ENCODE measurements around the gene USP13.
"Not testable (repeated sequence)": the region's sequence is repeated elsewhere in the genome, so short reads cannot be mapped to it uniquely, and the experiment has no call there.

USP13 gene

GRCh38 chr3:179738998-179739397 is 86.2 kb downstream of the USP13 start:
- no peak for DNase-seq

- no peak for DNase-seq
Observed at GRCh38 chr3:179739816-179740594, 87.2 kb downstream of the USP13 start.

DNA sequence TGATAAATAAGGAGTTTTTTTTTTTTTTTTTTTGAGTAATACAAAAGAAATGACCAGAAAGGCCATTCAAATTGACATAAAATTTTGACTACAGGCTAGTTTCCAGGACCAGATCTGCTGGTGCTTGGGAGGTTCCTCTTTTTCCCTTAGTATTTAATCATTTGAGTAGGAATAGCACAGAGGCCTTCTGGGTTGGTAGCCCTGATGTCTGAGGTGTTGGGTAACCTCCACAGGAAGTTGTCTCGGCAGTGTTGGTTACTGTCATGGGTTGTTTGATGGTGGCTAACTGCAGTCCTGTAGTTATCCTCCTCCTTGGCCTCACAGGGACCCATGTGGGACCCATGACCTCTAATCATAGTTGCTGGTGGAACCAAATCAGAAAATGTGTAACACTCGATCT is 91.1 kb downstream of the USP13 start:
- DNase-seq: no peak

GRCh38 chr3:179744667-179745066 is 91.8 kb downstream of the USP13 start:
- no peak for DNase-seq

DNA sequence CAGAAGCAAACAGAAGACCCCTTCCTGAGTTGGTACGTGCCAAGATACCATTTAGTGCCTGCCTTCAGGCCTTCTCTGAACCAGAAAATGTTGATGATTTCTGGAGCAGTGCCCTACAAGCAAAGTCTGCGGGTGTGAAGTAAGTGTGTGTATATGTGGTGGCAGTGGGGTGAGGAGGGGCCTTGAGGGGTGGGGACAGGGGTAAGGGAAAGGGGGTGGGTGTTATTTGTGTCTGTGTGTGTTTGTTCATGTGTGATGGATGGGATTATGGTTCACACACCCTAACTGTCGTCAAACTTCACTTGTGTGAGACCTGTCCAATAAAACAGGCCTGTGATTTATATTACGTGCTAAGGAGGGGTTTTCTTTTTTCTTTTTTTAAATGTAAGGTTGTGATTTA is 92.2 kb downstream of the USP13 start:
- no peak for DNase-seq

GRCh38 chr3:179745716-179746115 is 92.9 kb downstream of the USP13 start:
- DNase-seq: no peak

GRCh38 chr3:179750720-179751328 is 98.0 kb downstream of the USP13 start:
- DNase-seq: no peak

DNA sequence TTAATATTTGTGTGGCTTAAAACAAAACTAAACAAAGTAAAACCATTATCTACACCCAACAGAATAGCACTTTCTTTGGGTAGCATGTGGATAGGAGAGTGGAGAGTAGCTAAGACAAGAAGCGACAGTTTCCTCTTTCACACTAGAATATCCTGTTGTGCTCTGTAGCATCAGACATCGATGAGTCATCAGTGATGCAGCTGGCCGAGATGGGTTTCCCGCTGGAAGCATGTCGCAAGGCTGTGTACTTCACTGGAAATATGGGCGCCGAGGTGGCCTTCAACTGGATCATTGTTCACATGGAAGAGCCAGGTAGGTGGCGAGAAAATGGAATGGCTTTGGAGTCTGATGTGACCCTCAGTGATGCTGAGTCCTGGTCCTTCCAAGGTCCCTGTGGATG is 108.1 kb downstream of the USP13 start:
- DNase-seq: no peak

- DNase-seq: no peak
Observed at GRCh38 chr3:179765396-179765795, 112.6 kb downstream of the USP13 start.

DNA sequence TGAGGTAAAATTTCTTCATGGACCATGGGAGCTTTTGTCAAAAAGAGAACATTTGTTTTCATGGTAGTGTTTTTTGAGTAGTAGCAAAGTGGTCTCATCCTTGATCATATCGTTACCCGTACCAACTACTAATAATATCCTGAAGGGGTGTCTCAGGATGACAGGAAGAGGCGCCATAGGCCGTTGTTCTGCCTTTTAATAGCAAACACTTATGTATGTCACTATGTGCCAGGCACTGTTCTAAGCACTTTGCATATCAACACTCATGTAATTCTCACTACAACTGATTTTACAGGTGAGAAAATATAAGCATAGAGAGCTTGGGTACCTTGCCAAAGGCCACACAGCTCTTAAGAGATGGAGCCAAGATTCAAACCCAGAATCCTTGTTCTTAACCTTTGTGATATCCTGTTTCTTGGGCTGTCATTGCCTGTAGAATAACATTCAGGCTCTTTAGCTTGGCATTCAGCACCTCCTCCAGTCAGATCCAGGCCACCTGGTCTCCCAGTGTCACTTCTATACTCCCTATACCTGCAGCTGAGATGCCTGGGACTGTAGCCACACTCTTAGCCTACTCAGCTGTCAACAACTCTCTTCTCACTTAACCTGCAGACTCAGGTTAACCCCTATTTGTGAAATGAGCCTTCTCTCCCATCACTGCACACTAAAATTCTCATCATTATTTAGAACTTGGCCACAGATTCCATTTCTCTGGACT is 113.7 kb downstream of the USP13 start:
- DNase-seq: no peak

DNA sequence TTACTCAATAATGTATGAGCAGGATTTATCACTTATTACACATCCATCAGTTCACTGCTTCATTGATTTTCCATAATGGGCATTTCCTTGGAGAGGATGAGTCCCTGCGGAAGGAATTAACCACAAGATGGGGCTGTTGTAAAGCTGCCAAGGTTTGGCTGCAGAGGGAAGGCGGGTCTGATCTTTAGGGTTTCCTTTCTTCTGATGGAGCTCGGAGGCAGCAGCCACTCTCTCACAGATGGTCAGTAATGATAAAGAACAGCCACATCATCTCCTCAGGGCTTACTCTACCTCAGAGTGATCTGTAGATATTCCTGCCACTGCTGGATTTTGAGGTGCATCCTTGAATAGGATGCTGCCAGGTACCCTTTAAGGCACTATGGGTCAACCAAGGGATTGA is 115.2 kb downstream of the USP13 start:
- no peak for DNase-seq

DNA sequence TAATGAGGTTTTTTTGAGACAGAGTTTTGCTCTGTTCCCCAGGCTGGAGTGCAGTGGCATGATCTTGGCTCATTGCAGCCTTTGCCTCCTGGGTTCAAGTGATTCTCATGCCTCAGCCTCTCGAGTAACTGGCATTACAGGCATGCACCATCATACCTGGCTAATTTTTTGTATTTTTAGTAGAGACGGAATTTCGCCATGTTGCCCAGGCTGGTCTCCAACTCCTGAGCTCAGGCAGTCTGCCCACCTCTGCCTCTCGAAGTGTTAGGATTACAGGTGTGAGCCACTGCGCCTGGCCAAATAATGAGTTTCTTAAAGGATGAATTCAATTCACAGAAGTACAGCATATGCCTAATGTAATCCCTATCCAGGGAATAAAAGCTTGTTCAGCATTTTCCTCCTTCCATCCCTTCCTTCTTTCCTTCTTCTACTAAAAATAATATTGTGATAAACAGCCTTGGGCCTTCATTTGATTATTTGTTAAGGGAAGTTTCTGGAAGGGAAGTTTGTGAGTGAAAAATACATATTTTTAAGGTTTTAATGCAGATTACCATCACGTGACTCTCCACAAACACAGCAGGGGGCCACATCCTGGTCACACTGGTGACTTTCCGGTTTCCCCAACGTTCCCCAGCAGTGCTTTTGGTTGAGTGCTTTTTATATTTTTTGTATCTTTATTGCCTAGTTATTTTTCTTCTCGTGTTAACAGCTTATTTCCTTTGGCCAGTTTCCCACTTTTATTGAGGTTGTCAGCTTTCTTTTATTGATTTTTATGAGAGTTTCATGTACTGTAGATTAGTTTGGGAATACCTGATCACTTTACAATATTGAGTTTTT is 116.8 kb downstream of the USP13 start:
- no peak for DNase-seq

DNA sequence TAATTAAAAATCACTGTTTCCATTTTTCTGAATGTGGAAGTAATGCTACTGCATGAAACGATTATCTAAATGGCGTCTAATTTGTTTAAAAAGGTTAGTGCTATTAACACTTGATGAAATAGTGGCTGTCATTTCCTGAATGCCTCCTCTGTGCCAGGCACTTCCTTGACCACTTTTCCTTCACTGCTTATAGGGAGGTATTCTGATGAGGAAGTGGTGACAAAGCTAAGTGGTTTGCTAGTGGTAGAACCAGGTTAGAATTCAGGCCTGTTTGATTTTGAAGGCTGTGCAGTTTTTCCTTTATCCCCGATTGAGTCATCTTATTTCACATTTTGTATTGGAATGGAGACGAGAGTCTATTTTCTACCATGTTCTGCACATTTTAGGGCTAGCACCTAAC is 119.0 kb downstream of the USP13 start:
- DNase-seq: no peak

GRCh38 chr3:179772297-179772696 is 119.5 kb downstream of the USP13 start:
- no peak for DNase-seq

DNA sequence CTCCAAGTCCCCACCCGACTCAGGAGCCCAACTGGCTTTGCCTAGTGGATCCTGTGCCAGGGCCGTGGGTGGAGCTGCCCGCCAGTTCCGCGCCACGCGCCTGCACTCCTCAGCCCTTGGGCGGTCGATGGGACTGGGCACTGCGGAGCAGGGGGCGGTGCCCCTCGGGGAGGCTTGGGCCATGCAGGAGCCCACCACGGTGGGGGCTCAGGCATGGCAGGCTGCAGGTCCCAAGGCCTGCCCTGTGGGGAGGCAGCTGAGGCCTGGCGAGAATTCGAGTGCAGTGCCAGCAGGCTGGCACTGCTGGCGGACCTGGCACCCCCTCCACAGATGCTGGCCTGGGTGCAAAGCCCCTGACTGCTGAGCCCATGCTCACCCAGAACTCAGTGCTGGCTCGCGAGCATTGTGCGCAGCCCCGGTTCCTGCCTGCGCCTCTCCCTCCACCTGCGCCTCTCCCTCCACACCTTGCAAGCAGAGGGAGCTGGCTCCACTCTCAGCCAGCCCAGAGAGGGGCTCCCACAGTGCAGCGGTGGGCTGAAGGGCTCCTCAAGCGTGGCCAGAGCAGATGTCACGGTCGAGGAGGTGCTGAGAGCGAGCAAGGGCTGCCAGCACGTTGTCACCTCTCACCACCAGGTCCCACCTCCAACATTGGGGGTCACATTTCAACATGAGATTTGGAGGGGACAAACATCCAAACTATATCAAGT is 122.7 kb downstream of the USP13 start:
- DNase-seq: no peak

DNA sequence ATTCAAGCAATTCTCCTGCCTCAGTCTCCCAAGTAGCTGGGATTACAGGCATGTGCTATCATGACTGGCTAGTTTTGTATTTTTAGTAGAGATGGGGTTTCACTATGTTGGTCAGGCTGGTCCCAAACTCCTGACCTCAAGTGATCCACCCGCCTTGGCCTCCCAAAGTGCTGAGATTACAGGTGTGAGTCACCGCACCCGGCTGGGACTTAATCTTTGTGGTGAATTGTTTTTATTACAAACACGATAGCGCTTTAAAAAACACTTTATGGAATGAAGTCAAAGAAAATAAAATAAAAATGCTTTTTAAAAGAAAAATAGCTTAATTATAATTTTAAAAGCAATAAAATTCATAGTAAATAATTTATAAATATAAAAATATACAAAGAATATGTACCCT is 130.0 kb downstream of the USP13 start:
- DNase-seq: not testable (repeated sequence)

DNA sequence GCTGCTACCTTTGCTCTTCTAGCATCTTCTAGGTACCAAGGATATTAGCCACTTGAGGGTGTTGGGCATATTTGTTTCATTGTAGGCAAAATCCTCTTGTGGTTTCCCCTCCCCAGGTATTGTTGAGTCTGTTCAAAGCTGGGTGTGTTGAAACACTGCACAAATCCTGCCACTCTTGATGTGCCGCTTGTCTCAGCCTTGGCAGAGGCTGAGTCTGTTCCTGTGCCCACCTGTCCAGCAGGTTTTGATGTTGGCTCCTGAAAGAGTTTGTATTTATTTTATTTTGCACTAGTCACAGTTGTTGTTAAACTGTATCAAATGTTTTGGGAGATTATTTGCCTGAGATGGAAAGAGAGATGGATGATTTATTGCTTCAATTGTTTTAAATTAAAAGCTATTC is 136.2 kb downstream of the USP13 start:
- no peak for DNase-seq

DNA sequence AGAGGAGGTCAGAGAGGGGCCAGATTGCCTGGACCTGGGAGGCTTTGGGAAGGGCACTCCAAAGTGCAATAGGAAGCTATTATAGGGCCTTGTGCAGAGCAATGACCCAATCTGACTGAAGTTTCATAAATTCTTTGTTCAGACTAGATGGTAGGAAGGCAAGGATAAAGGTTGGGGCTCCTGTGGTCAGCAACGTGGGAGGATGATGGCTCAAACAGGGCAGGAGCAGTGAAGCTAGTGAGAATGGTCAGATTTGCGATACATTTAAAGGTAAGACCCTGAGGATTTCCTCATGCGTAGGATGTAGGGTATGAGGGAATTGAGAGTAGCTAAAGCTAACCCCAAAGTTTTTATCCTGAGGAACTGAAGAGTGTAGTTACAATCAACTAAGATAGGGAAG is 139.0 kb downstream of the USP13 start:
- no peak for DNase-seq

GRCh38 chr3:179794355-179794754 is 141.5 kb downstream of the USP13 start:
- no peak for DNase-seq

- DNase-seq: no peak
Observed at GRCh38 chr3:179796421-179796820, 143.6 kb downstream of the USP13 start.

DNA sequence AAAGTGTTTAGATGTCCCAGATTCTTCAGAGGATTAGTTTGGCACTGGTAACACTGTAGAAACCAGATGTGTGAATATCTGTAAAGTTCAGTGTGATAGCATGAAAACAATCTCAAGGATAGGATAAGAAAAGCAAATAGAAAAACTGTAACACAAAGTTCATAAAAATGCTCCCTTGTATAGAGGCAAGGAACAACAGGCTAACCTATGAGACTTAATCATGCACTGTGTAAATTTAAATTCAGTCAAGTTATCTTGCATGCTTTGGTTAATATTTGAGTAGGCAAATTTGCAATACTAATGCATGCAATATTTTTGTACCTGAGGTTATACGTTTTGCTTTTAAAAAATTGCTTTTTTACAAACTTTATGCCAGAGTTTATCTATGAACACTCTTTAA is 144.4 kb downstream of the USP13 start:
- DNase-seq: no peak

- no peak for DNase-seq
Observed at GRCh38 chr3:179801263-179801662, 148.4 kb downstream of the USP13 start.

GRCh38 chr3:179801856-179802255 is 149.0 kb downstream of the USP13 start:
- DNase-seq: no peak

Data from activated naive CD4-positive, alpha-beta T cell (primary cell).